ENCODE measurements around the gene THUMPD1.

- TF ChIP-seq CTCF (IDR thresholded peaks at IDR 0.05) (no peak), POLR2A (IDR thresholded peaks at IDR 0.05) (no peak)
These were observed 22.0 kb upstream of the THUMPD1 start, which contains the start of gene ACSM3 for GRCh38 chr16:20763461-20764232.
